Measurements from ENCODE around the gene MAN1A1. TPM values are rescaled to one million over a fixed set of nuclear protein-coding genes. Genes with fewer than 3 reads are reported as not detected.

Gene MAN1A1
- total RNA-seq, 4 donors from 2014 or later, result 52.7 to 123 (median 97.1) TPM

DNA sequence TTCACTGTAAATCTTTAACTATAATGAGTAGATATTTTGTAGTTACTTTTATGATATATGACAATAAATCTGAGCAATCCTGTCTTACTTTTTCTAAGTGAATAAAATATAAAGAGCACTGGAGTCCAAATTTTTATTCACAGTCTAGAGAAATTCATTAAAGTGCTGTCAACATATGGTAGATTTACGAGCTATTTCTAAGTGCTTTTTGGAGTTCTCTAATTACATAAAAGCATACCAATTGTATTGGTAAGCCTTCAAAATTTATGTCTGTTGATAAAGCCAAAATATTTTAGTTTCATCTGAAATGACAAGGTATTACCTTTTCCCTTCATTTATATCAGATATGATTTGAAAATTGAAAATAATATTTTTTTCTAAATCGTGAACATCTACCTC, 75.4 kb downstream of the MAN1A1 start:
- Histone ChIP-seq H3K27me3 (no peaks in the 10 kb centered on the region), H3K9me3 (peaks cover 8 to 11% of the 10 kb centered on the region in 2 donors), H3K4me3 (no peak overlapping the region), H3K27ac (no peak overlapping the region), H3K4me1 (peaks cover 0 to 14% (median 0%) of the 10 kb centered on the region in 4 donors), H3K36me3 (no peaks in the 10 kb centered on the region)
- WGBS, 2 donors (ENCODE audit: low coverage in 1 of 2), result 87 to 97% methylated on average over 2 of the region's 2 CpGs
- no peak for TF ChIP-seq POLR2A (IDR thresholded peaks at IDR 0.05)
- TF ChIP-seq EP300 (IDR thresholded peaks at IDR 0.05; ENCODE audit: low read depth), result no peak
- TF ChIP-seq, protein P1, sequence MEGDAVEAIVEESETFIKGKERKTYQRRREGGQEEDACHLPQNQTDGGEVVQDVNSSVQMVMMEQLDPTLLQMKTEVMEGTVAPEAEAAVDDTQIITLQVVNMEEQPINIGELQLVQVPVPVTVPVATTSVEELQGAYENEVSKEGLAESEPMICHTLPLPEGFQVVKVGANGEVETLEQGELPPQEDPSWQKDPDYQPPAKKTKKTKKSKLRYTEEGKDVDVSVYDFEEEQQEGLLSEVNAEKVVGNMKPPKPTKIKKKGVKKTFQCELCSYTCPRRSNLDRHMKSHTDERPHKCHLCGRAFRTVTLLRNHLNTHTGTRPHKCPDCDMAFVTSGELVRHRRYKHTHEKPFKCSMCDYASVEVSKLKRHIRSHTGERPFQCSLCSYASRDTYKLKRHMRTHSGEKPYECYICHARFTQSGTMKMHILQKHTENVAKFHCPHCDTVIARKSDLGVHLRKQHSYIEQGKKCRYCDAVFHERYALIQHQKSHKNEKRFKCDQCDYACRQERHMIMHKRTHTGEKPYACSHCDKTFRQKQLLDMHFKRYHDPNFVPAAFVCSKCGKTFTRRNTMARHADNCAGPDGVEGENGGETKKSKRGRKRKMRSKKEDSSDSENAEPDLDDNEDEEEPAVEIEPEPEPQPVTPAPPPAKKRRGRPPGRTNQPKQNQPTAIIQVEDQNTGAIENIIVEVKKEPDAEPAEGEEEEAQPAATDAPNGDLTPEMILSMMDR (IDR thresholded peaks at IDR 0.05), result no peak
- no peak for TF ChIP-seq POLR2AphosphoS5 (IDR thresholded peaks at IDR 0.05)
- in situ Hi-C loops (cut with MboI; ENCODE audit: low pct_ligation_motif_present in 1 of 4, low pct_unique_long_range_greater_than_20kb in 1 of 4, low sequenced_read_pairs in 3 of 4) (no loop called here), intact Hi-C loops (cut with DNase I; ENCODE audit: low total_unique reads) (no loop called here)
- no peak for DNase-seq

DNA sequence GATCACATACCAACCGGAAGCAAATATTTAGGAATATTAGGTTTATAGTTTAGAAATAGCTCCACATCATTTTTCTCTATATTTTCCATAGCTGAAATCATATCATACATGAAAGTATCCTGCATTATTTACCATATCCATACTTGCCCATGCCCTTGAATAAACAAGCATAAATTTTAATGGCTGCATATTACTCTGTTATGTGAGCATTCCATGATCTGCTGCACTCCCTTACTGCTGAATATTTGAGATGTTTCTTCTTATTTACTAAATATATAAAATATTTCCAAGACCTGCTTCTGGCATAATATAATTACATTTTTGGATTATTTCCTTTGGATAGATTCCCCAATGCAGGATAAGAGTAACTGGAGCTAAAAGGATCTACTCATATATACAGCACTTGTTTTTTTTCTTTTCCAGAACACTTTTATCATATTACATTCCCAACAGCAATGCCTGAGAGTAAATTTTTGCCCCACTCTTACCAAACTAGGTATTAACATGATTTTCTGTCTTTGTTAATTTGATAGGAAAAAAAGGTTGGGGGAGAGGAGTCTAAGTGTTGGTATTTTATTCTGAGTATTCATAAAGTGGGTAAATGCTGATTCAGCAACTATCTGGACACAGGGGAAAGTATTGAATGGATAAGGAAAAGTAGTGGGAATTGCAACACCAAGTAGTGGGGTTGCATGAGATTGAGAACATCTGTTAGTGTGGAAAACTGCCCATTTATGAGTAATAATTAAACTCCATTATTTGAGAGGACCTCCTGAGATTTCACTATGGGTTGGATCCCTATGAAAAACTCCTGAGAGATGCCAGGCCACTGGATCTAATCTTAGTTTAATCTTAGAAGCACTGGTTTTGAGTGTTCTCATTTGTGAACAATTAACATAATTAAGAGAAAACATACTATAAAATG, 76.0 kb downstream of the MAN1A1 start:
- DNase-seq, result no peak
- H3K9me3 ChIP-seq, result peaks cover 8 to 11% of the 10 kb centered on the region in 2 donors
- H3K4me1 ChIP-seq, result peaks cover 0 to 14% (median 0%) of the 10 kb centered on the region in 4 donors
- WGBS, 2 donors (ENCODE audit: low coverage in 1 of 2), result 97 to 100% methylated on average over 1 of the region's 1 CpG
- no peak overlapping the region for H3K27ac ChIP-seq
- in situ Hi-C loops (cut with MboI; ENCODE audit: low pct_ligation_motif_present in 1 of 4, low pct_unique_long_range_greater_than_20kb in 1 of 4, low sequenced_read_pairs in 3 of 4), result no loop called here
- H3K4me3 ChIP-seq, result no peak overlapping the region
- TF ChIP-seq, protein P1 (IDR thresholded peaks at IDR 0.05), result no peak
- TF ChIP-seq POLR2AphosphoS5 (IDR thresholded peaks at IDR 0.05), result peak in 1 of 3 donors; percentile 15
- TF ChIP-seq POLR2A (IDR thresholded peaks at IDR 0.05), result no peak
- no peaks in the 10 kb centered on the region for H3K27me3 ChIP-seq
- intact Hi-C loops (cut with DNase I; ENCODE audit: low total_unique reads), result no loop called here
- no peaks in the 10 kb centered on the region for H3K36me3 ChIP-seq

DNA sequence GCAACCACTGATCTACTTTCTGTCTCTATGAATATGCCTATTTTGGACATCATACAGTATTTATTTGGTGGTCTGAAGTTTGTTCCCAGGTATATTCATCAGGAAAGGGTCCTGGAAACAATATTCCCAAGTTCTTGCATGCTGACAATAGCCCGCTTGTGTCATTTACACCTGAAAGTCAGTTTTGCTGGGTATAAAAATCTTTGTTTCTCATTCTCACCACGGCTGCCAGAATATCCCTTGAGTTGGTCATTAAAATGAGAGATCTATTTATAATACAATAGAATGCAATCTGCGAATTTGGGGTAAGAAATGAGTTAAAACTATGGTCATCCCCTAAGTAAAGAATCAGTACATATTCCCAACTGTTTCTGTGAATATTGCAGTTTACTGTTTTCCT, 79.0 kb downstream of the MAN1A1 start:
- in situ Hi-C loops (cut with MboI; ENCODE audit: low pct_ligation_motif_present in 1 of 4, low pct_unique_long_range_greater_than_20kb in 1 of 4, low sequenced_read_pairs in 3 of 4) (no loop called here), intact Hi-C loops (cut with DNase I; ENCODE audit: low total_unique reads) (no loop called here)
- TF ChIP-seq EP300 (IDR thresholded peaks at IDR 0.05; ENCODE audit: low read depth) (no peak), POLR2AphosphoS5 (IDR thresholded peaks at IDR 0.05) (no peak), POLR2A (IDR thresholded peaks at IDR 0.05) (no peak)
- TF ChIP-seq, protein P1 (IDR thresholded peaks at IDR 0.05), result no peak
- 93 to 100% methylated on average over 3 of the region's 3 CpGs for WGBS, 2 donors (ENCODE audit: low coverage in 1 of 2)
- Histone ChIP-seq H3K27ac (no peak overlapping the region), H3K27me3 (no peaks in the 10 kb centered on the region), H3K36me3 (no peaks in the 10 kb centered on the region), H3K4me3 (no peak overlapping the region), H3K4me1 (peaks cover 0 to 10% (median 0%) of the 10 kb centered on the region in 4 donors), H3K9me3 (peaks cover 8 to 11% of the 10 kb centered on the region in 2 donors)
- DNase-seq, result no peak

DNA sequence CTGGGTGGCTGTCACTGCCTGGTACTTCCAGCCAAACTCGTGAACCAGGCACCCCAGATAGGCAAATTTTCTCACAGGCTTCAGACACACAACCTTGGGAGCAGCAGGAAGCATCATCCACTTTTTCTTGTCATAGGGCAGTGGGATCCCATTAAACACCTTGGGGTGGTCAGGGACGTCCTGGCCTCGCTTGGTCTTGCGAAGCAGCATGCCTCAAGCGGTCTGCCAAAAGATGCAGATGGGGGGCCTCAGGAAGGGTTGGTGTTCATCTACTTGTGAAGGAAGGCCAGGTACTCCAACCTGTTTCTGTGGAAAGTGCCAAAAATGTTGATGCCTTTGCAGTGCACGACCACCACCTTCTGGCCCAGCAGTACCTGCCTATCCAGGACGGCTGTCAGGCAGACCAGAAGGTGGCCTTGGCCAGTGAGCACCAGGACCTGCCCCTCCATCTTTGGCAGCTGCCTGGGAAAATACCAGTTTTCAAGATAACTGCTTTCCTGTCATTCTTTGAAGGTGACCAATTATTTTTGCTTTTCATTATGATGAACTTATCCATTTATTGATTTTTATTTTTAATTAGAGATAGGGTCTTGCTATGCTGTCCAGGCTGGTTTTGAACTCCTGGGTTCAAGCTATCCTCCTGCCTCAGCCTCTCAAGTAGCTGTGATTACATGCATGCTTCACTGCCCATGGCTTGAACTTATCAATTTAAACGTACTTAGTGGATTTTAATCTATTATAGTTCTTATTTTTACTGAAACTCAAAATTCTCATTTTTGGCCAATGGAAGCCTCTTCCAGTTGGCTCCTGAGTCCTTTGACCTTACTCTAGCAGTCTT, 80.1 kb downstream of the MAN1A1 start:
- in situ Hi-C loops (cut with MboI; ENCODE audit: low pct_ligation_motif_present in 1 of 4, low pct_unique_long_range_greater_than_20kb in 1 of 4, low sequenced_read_pairs in 3 of 4) (no loop called here), intact Hi-C loops (cut with DNase I; ENCODE audit: low total_unique reads) (no loop called here)
- H3K27me3 ChIP-seq, result no peaks in the 10 kb centered on the region
- TF ChIP-seq POLR2AphosphoS5 (IDR thresholded peaks at IDR 0.05) (no peak), POLR2A (IDR thresholded peaks at IDR 0.05) (no peak), EP300 (IDR thresholded peaks at IDR 0.05; ENCODE audit: low read depth) (no peak)
- TF ChIP-seq, protein P1 (IDR thresholded peaks at IDR 0.05), result no peak
- H3K27ac ChIP-seq, result no peak overlapping the region
- H3K4me3 ChIP-seq, result no peak overlapping the region
- peaks cover 0 to 9% (median 0%) of the 10 kb centered on the region in 4 donors for H3K4me1 ChIP-seq
- DNase-seq, result no peak
- peaks cover 8 to 11% of the 10 kb centered on the region in 2 donors for H3K9me3 ChIP-seq
- no peaks in the 10 kb centered on the region for H3K36me3 ChIP-seq
- 95 to 96% methylated on average over 4 to 8 of the region's 8 CpGs for WGBS, 2 donors (ENCODE audit: low coverage in 1 of 2)

Measured in transverse colon (tissue), 4 donors.